CD4-positive, CD25-positive, alpha-beta regulatory T cell (primary cell): Measurements from ENCODE around the gene PTH2R. TPM values are rescaled to one million over a fixed set of nuclear protein-coding genes. Genes with fewer than 3 reads are reported as not detected.
"Not testable (repeated sequence)": the region's sequence is repeated elsewhere in the genome, so short reads cannot be mapped to it uniquely, and the experiment has no call there.

Experiments used
- ATAC-seq, 2 donors: fragments of 150-1000 bp; cut with Tn5 transposase; one replicate each; pipeline ENCODE4 v1.10.0; 2021; ENCODE audit warnings: low read depth in 2 of 2, moderate number of reproducible peaks in 2 of 2, moderate library complexity in 1 of 2
- DNase-seq, 3 donors: peaks; one replicate each; pipeline versions ENCODE4 v3.0.0 to v3.0.0-alpha.2; 2012 to 2022; ENCODE audit warnings: mixed read lengths in 1 of 3
- H3K27ac ChIP-seq: one replicate; pipeline ENCODE4 v1.7.0; 2013; ENCODE audit warnings: mild to moderate bottlenecking, low read length; ENCODE audit not compliant: insufficient read depth, poor library complexity, severe bottlenecking
- H3K27me3 ChIP-seq: one replicate; pipeline ENCODE4 v1.7.0; 2013; ENCODE audit warnings: low read length; ENCODE audit not compliant: control insufficient read depth, insufficient read depth
- H3K36me3 ChIP-seq: one replicate; pipeline ENCODE4 v1.7.0; 2013; ENCODE audit warnings: mild to moderate bottlenecking, low read length, moderate library complexity; ENCODE audit not compliant: control insufficient read depth, insufficient read depth
- H3K4me1 ChIP-seq: 2 replicates; pipeline ENCODE4 v1.7.0; 2013; ENCODE audit warnings: mild to moderate bottlenecking, low read length; ENCODE audit not compliant: insufficient read depth, control insufficient read depth, poor library complexity, severe bottlenecking
- H3K4me3 ChIP-seq: one replicate; pipeline ENCODE4 v1.7.0; 2013; ENCODE audit warnings: low read depth, mild to moderate bottlenecking, low read length, moderate library complexity
- H3K9me3 ChIP-seq, 2 experiments: 1 replicate in 1 of 2; 2 replicates in 1 of 2; pipeline ENCODE4 v1.7.0; 2013; ENCODE audit warnings: low read length in 2 of 2, mild to moderate bottlenecking in 1 of 2, moderate library complexity in 1 of 2; ENCODE audit not compliant: control insufficient read depth in 2 of 2
- H3K27ac Mint-ChIP-seq, 3 donors: one replicate each; pipeline ENCODE4 v1.8.0; 2020 to 2022; ENCODE audit warnings: mild to moderate bottlenecking in 3 of 3, mixed read lengths in 3 of 3, moderate library complexity in 2 of 3
- H3K27me3 Mint-ChIP-seq: one replicate; pipeline ENCODE4 v1.8.0; 2022; ENCODE audit warnings: mild to moderate bottlenecking, mixed read lengths
- H3K36me3 Mint-ChIP-seq: one replicate; pipeline ENCODE4 v1.8.0; 2020; ENCODE audit warnings: mixed read lengths
- H3K4me1 Mint-ChIP-seq, 4 donors: one replicate each; pipeline ENCODE4 v1.8.0; 2020 to 2022; ENCODE audit warnings: mixed read lengths in 4 of 4, mild to moderate bottlenecking in 1 of 4
- H3K4me3 Mint-ChIP-seq, 4 donors: one replicate each; pipeline ENCODE4 v1.8.0; 2020 to 2022; ENCODE audit warnings: mild to moderate bottlenecking in 4 of 4, mixed read lengths in 4 of 4, moderate library complexity in 3 of 4
- H3K9me3 Mint-ChIP-seq, 7 donors: one replicate each; pipeline ENCODE4 v1.8.0; 2020 to 2022; ENCODE audit warnings: mixed read lengths in 7 of 7, mild to moderate bottlenecking in 3 of 7, moderate library complexity in 2 of 7
- polyA plus RNA-seq, 4 donors: library from polyadenylated mRNA; unstranded; fragments of 300-500 nt; fragmentation: Illumina TruSeq; gene quantifications; one replicate each; pipeline ENCODE4 v1.2.3, GENCODE V29; 2021
- total RNA-seq: library from RNA; stranded (reverse); gene quantifications from one replicate; pipeline ENCODE4 v1.2.3, GENCODE V29; 2022

PTH2R gene
- total and polyA plus RNA-seq, 5 donors from 2014 or later: not detected

- DNase-seq (no peak), ATAC-seq (no peak)
- H3K9me3 ChIP-seq: no peaks in the 10 kb centered on the region
- Mint-ChIP-seq H3K4me3 (no peak overlapping the region), H3K27me3 (peaks cover 6% of the 10 kb centered on the region), H3K4me1 (no peaks in the 10 kb centered on the region), H3K9me3 (peaks cover 0 to 5% (median 0%) of the 10 kb centered on the region in 7 donors), H3K27ac (no peak overlapping the region), H3K36me3 (no peaks in the 10 kb centered on the region)
- no peaks in the 10 kb centered on the region for H3K36me3 ChIP-seq
- H3K4me1 ChIP-seq: no peaks in the 10 kb centered on the region
- no peaks in the 10 kb centered on the region for H3K27me3 ChIP-seq
- no peak overlapping the region for H3K27ac ChIP-seq
- no peak overlapping the region for H3K4me3 ChIP-seq
Measured at GRCh38 chr2:208491641-208492040, 85.0 kb downstream of the PTH2R start.

- Mint-ChIP-seq H3K36me3 (no peaks in the 10 kb centered on the region), H3K4me3 (no peak overlapping the region), H3K27me3 (peaks cover 6% of the 10 kb centered on the region), H3K9me3 (peaks cover 0 to 4% (median 0%) of the 10 kb centered on the region in 7 donors), H3K4me1 (no peaks in the 10 kb centered on the region), H3K27ac (no peak overlapping the region)
- no peaks in the 10 kb centered on the region for H3K27me3 ChIP-seq
- no peaks in the 10 kb centered on the region for H3K4me1 ChIP-seq
- DNase-seq: no peak
- no peak overlapping the region for H3K4me3 ChIP-seq
- no peaks in the 10 kb centered on the region for H3K36me3 ChIP-seq
- no peak for ATAC-seq
- no peaks in the 10 kb centered on the region for H3K9me3 ChIP-seq
- H3K27ac ChIP-seq: no peak overlapping the region
Measured at GRCh38 chr2:208492069-208492468, 85.5 kb downstream of the PTH2R start.

- Histone ChIP-seq H3K27ac (no peak overlapping the region), H3K4me1 (no peaks in the 10 kb centered on the region), H3K27me3 (no peaks in the 10 kb centered on the region), H3K36me3 (no peaks in the 10 kb centered on the region), H3K9me3 (no peaks in the 10 kb centered on the region), H3K4me3 (no peak overlapping the region)
- DNase-seq (no peak), ATAC-seq (no peak)
- Mint-ChIP-seq H3K4me3 (no peak overlapping the region), H3K4me1 (no peaks in the 10 kb centered on the region), H3K27me3 (peaks cover 5% of the 10 kb centered on the region), H3K27ac (no peak overlapping the region), H3K36me3 (no peaks in the 10 kb centered on the region), H3K9me3 (peaks cover 0 to 4% (median 0%) of the 10 kb centered on the region in 7 donors)
Measured at GRCh38 chr2:208493186-208493585, 86.6 kb downstream of the PTH2R start.

- H3K9me3 Mint-ChIP-seq: peaks cover 0 to 1% (median 0%) of the 10 kb centered on the region in 7 donors
- no peaks in the 10 kb centered on the region for H3K27me3 ChIP-seq
- H3K27ac ChIP-seq: no peak overlapping the region
- no peaks in the 10 kb centered on the region for H3K36me3 ChIP-seq
- H3K9me3 ChIP-seq: no peaks in the 10 kb centered on the region
- H3K27ac Mint-ChIP-seq: no peak overlapping the region
- H3K36me3 Mint-ChIP-seq: no peaks in the 10 kb centered on the region
- H3K4me1 Mint-ChIP-seq: no peaks in the 10 kb centered on the region
- H3K27me3 Mint-ChIP-seq: no peaks in the 10 kb centered on the region
- ATAC-seq (no peak), DNase-seq (no peak)
- H3K4me1 ChIP-seq: no peaks in the 10 kb centered on the region
- no peak overlapping the region for H3K4me3 ChIP-seq
- H3K4me3 Mint-ChIP-seq: no peak overlapping the region
Measured at GRCh38 chr2:208496129-208496528, 89.5 kb downstream of the PTH2R start.

GRCh38 chr2:208501206-208501605 is 94.6 kb downstream of the PTH2R start:
- H3K4me3 Mint-ChIP-seq: no peak overlapping the region
- Histone ChIP-seq H3K36me3 (no peaks in the 10 kb centered on the region), H3K9me3 (no peaks in the 10 kb centered on the region), H3K27me3 (no peaks in the 10 kb centered on the region), H3K4me1 (no peaks in the 10 kb centered on the region), H3K27ac (no peak overlapping the region), H3K4me3 (no peak overlapping the region)
- DNase-seq (no peak), ATAC-seq (no peak)
- H3K36me3 Mint-ChIP-seq: no peaks in the 10 kb centered on the region
- no peaks in the 10 kb centered on the region for H3K27me3 Mint-ChIP-seq
- H3K27ac Mint-ChIP-seq: no peak overlapping the region
- H3K4me1 Mint-ChIP-seq: no peaks in the 10 kb centered on the region
- H3K9me3 Mint-ChIP-seq: peaks cover 0 to 7% (median 0%) of the 10 kb centered on the region in 7 donors

GRCh38 chr2:208502288-208502687 is 95.7 kb downstream of the PTH2R start:
- H3K36me3 Mint-ChIP-seq: no peaks in the 10 kb centered on the region
- peaks cover 0 to 7% (median 0%) of the 10 kb centered on the region in 7 donors for H3K9me3 Mint-ChIP-seq
- no peak overlapping the region for H3K4me3 Mint-ChIP-seq
- Histone ChIP-seq H3K9me3 (no peaks in the 10 kb centered on the region), H3K36me3 (no peaks in the 10 kb centered on the region), H3K27ac (no peak overlapping the region), H3K4me1 (no peaks in the 10 kb centered on the region), H3K27me3 (no peaks in the 10 kb centered on the region), H3K4me3 (no peak overlapping the region)
- ATAC-seq: no peak
- no peak for DNase-seq
- no peaks in the 10 kb centered on the region for H3K27me3 Mint-ChIP-seq
- no peaks in the 10 kb centered on the region for H3K4me1 Mint-ChIP-seq
- no peak overlapping the region for H3K27ac Mint-ChIP-seq

GRCh38 chr2:208505365-208505764 is 98.8 kb downstream of the PTH2R start:
- not testable (repeated sequence) for H3K27me3 ChIP-seq, H3K4me3 Mint-ChIP-seq, H3K4me3 ChIP-seq, H3K4me1 Mint-ChIP-seq, DNase-seq, H3K27ac Mint-ChIP-seq, H3K27me3 Mint-ChIP-seq, H3K36me3 ChIP-seq, H3K36me3 Mint-ChIP-seq, ATAC-seq, H3K9me3 ChIP-seq, H3K27ac ChIP-seq, H3K4me1 ChIP-seq
- peaks cover 0 to 22% (median 4%) of the 10 kb centered on the region in 7 donors for H3K9me3 Mint-ChIP-seq

- peaks cover 0 to 28% (median 4%) of the 10 kb centered on the region in 7 donors for H3K9me3 Mint-ChIP-seq
- no peak overlapping the region for H3K4me3 ChIP-seq
- no peaks in the 10 kb centered on the region for H3K36me3 Mint-ChIP-seq
- H3K4me3 Mint-ChIP-seq: no peak overlapping the region
- no peaks in the 10 kb centered on the region for H3K4me1 Mint-ChIP-seq
- no peaks in the 10 kb centered on the region for H3K36me3 ChIP-seq
- peaks cover 6% of the 10 kb centered on the region for H3K27me3 Mint-ChIP-seq
- no peaks in the 10 kb centered on the region for H3K4me1 ChIP-seq
- no peak for ATAC-seq
- H3K27ac ChIP-seq: no peak overlapping the region
- no peak for DNase-seq
- peak overlapping the region in 1 of 3 donors; percentile 0 for H3K27ac Mint-ChIP-seq
- peaks cover 0 to 6% of the 10 kb centered on the region in 2 experiments for H3K9me3 ChIP-seq
- no peaks in the 10 kb centered on the region for H3K27me3 ChIP-seq
Measured at GRCh38 chr2:208509586-208509985, 103.0 kb downstream of the PTH2R start.
